ENCODE data around the gene ZNF641. TPM values are rescaled to one million over a fixed set of nuclear protein-coding genes. Genes with fewer than 3 reads are reported as not detected.

Gene ZNF641
- total and polyA plus RNA-seq, 8 donors: 8.0 to 14.4 (median 11.3) TPM

DNA sequence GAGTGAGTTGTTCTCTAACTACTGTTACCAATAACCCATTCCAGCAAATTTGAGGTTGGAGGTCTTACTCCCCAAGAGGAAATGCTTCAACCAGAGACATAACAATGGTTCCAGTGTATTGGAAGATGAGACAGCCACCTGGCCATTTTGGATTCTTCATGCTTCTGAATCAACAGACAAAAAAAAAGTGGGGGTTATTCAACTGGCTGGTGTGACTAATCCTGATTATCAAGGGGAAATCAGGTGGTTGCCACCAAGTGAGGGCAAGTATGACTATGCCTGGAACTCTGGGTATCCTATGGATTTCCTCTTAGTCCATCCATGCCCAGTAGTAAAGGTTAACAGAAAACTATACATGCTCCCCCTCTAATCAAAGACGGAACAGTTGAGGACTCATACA lies 29.9 kb upstream of the ZNF641 start:
- Histone ChIP-seq H3K4me3 (no peak overlapping the region), H3K27me3 (no peaks in the 10 kb centered on the region), H3K4me1 (no peaks in the 10 kb centered on the region), H3K9me3 (no peaks in the 10 kb centered on the region), H3K36me3 (no peaks in the 10 kb centered on the region), H3K27ac (no peak overlapping the region)
- 56 to 79% methylated on average over 1 of the region's 1 CpG for WGBS, 2 donors
- no peak for TF ChIP-seq CTCF (IDR thresholded peaks at IDR 0.05)
- no peak for DNase-seq
- intact Hi-C loops (cut with DNase I): no loop called here
- ATAC-seq: no peak
- FAIRE-seq: no peak

DNA sequence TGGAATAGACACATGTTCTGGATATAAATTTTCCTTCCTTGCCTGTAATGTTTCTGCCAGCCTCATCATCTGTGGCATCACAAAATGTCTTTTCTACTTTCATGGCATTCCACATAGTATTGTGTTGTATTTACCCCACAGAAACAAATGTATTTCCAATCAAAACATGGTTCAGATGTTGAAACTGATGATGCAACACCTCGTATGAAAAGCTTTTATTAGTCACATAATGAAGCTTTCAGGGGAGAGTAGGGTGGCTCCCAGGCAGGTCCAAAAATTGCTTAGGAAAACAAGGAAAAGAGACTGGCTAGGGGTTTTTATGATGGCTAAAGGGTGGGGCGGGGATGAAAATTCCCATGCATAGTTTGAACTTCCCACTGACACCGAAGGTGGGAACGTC lies 29.1 kb upstream of the ZNF641 start:
- FAIRE-seq (no peak), DNase-seq (no peak), ATAC-seq (no peak)
- H3K4me3 ChIP-seq: no peak overlapping the region
- H3K27me3 ChIP-seq: no peaks in the 10 kb centered on the region
- intact Hi-C loops (cut with DNase I): no loop called here
- H3K9me3 ChIP-seq: no peaks in the 10 kb centered on the region
- TF ChIP-seq CTCF (IDR thresholded peaks at IDR 0.05): no peak
- H3K36me3 ChIP-seq: no peaks in the 10 kb centered on the region
- WGBS, 2 donors: 30 to 39% methylated on average over 4 of the region's 4 CpGs
- no peaks in the 10 kb centered on the region for H3K4me1 ChIP-seq
- H3K27ac ChIP-seq: no peak overlapping the region

DNA sequence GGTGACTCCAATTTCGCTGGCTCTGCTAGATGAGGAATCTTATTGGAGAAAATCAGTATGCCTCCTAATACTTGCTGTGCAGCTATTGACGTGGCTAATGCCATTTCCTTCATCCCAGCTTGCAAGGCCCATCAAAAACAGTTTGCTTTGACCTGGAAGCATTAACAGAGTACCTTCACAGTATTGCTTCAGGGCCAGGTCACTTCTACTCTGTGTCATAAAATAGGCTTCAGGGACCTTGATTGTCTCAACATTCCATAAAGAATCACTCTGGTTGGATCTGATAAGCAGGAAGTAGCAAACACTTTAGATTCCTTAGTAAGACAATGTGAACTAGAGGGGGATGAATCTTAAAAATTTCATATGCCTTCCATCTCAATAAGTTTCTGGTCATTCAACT lies 26.9 kb upstream of the ZNF641 start:
- DNase-seq (no peak), FAIRE-seq (no peak), ATAC-seq (no peak)
- H3K36me3 ChIP-seq: no peaks in the 10 kb centered on the region
- no peak overlapping the region for H3K27ac ChIP-seq
- H3K9me3 ChIP-seq: no peaks in the 10 kb centered on the region
- intact Hi-C loops (cut with DNase I): no loop called here
- no peaks in the 10 kb centered on the region for H3K27me3 ChIP-seq
- H3K4me1 ChIP-seq: no peaks in the 10 kb centered on the region
- no peak overlapping the region for H3K4me3 ChIP-seq
- TF ChIP-seq CTCF (IDR thresholded peaks at IDR 0.05): no peak
- 33 to 62% methylated on average over 2 of the region's 2 CpGs for WGBS, 2 donors

- DNase-seq (no peak), FAIRE-seq (no peak)
- no peak for TF ChIP-seq CTCF (IDR thresholded peaks at IDR 0.05)
These were observed 23.4 kb upstream of the ZNF641 start for GRCh38 chr12:48374164-48374563.

DNA sequence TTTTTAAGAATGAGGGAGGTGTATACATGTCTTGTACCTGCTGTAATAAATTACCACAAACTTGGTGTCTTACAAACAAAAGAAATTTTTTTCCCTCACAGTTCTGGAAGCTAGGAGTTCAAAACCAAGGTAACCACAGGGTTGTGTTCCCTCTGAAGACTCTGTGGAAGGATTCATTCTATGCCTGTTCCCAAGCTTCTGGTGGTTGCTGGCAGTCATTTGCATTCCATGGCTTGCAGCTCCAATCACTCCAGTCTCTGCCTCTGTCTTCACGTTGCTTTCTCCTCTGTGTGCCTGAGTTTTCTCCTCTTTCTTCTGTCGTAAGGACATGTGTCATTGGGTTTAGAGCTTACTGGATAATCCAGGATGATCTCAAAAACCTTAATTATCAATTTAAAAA lies 15.4 kb upstream of the ZNF641 start:
- no peak for FAIRE-seq
- no peaks in the 10 kb centered on the region for H3K36me3 ChIP-seq
- intact Hi-C loops (cut with DNase I): no loop called here
- no peaks in the 10 kb centered on the region for H3K9me3 ChIP-seq
- 64% methylated on average over 2 of the region's 2 CpGs for WGBS, 2 donors
- no peak for DNase-seq
- no peaks in the 10 kb centered on the region for H3K4me1 ChIP-seq
- H3K27ac ChIP-seq: no peak overlapping the region
- no peak overlapping the region for H3K4me3 ChIP-seq
- no peaks in the 10 kb centered on the region for H3K27me3 ChIP-seq
- TF ChIP-seq CTCF (IDR thresholded peaks at IDR 0.05): no peak
- no peak for ATAC-seq

More at GRCh38 chr12:48374164-48374563, 23.4 kb upstream of the ZNF641 start:
- intact Hi-C loops (cut with DNase I): no loop called here
- H3K36me3 ChIP-seq: no peaks in the 10 kb centered on the region
- H3K9me3 ChIP-seq: no peaks in the 10 kb centered on the region
- no peak overlapping the region for H3K27ac ChIP-seq
- no peaks in the 10 kb centered on the region for H3K27me3 ChIP-seq
- H3K4me1 ChIP-seq: no peaks in the 10 kb centered on the region
- H3K4me3 ChIP-seq: no peak overlapping the region
- ATAC-seq: no peak

Measured in pancreas (tissue), 10 donors.